ENCODE measurements around the gene FOXD2. TPM values are rescaled to one million over a fixed set of nuclear protein-coding genes. Genes with fewer than 3 reads are reported as not detected.

FOXD2 gene
- total and polyA plus RNA-seq, 5 donors from 2014 or later: 0.10 to 0.74 (median 0.22) TPM

DNA sequence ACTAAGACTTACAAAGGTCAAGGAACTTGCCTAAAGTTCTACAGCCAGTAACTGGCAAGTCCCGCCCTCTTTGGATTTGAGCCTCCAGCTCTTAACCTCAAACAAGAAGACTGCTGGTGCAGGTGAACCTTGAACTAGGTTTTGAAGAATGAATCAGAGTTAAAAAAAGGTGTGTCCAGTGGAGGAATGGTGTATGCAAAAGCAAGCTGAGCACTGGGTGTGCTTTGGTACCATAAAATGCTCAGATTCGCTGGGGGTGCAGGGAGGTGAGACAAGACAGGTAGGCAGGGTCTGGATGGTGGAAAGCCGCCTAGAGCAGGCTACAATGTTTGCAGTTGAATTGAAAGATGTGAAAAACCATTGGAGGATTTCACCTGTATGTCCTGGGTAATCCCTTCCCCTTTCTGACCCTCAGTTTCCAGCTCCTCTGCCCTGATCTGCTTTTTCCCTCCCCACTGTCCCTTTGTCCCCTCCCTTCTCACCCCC lies 39.8 kb downstream of the FOXD2 start:
- H3K4me3 ChIP-seq (ENCODE audit: low read depth, low read length): no peak overlapping the region
- H3K4me1 Mint-ChIP-seq: no peaks in the 10 kb centered on the region

GRCh38 chr1:47478090-47478489 lies 40.2 kb downstream of the FOXD2 start:
- H3K27ac Mint-ChIP-seq: no peak overlapping the region
- no peak overlapping the region for H3K4me3 Mint-ChIP-seq
- Histone ChIP-seq H3K4me1 (ENCODE audit: control insufficient read depth, insufficient read depth, low read length, poor library complexity, severe bottlenecking) (no peaks in the 10 kb centered on the region), H3K27ac (ENCODE audit: insufficient read depth, low read length, poor library complexity, severe bottlenecking) (no peak overlapping the region), H3K4me3 (ENCODE audit: low read depth, low read length) (no peak overlapping the region), H3K9me3 (ENCODE audit: control insufficient read depth in 2 of 2, low read length in 2 of 2) (no peaks in the 10 kb centered on the region), H3K36me3 (ENCODE audit: control insufficient read depth, insufficient read depth, low read length) (no peaks in the 10 kb centered on the region), H3K27me3 (ENCODE audit: control insufficient read depth, insufficient read depth, low read length) (no peaks in the 10 kb centered on the region)
- no peaks in the 10 kb centered on the region for H3K4me1 Mint-ChIP-seq
- H3K9me3 Mint-ChIP-seq: peaks cover 0 to 2% (median 0%) of the 10 kb centered on the region in 7 donors
- no peak for DNase-seq
- ATAC-seq (ENCODE audit: low read depth in 2 of 2): no peak
- peaks cover 16% of the 10 kb centered on the region for H3K27me3 Mint-ChIP-seq
- no peaks in the 10 kb centered on the region for H3K36me3 Mint-ChIP-seq

More for the DNA sequence above, 39.8 kb downstream of the FOXD2 start:
- no peaks in the 10 kb centered on the region for H3K4me1 ChIP-seq (ENCODE audit: control insufficient read depth, insufficient read depth, low read length, poor library complexity, severe bottlenecking)
- Mint-ChIP-seq H3K4me3 (no peak overlapping the region), H3K27ac (no peak overlapping the region), H3K36me3 (no peaks in the 10 kb centered on the region), H3K27me3 (peaks cover 16% of the 10 kb centered on the region), H3K9me3 (peaks cover 0 to 2% (median 0%) of the 10 kb centered on the region in 7 donors)
- no peaks in the 10 kb centered on the region for H3K9me3 ChIP-seq (ENCODE audit: control insufficient read depth in 2 of 2, low read length in 2 of 2)
- H3K27ac ChIP-seq (ENCODE audit: insufficient read depth, low read length, poor library complexity, severe bottlenecking): no peak overlapping the region
- no peak for DNase-seq
- no peak for ATAC-seq (ENCODE audit: low read depth in 2 of 2)
- no peaks in the 10 kb centered on the region for H3K36me3 ChIP-seq (ENCODE audit: control insufficient read depth, insufficient read depth, low read length)
- H3K27me3 ChIP-seq (ENCODE audit: control insufficient read depth, insufficient read depth, low read length): no peaks in the 10 kb centered on the region

- Histone ChIP-seq H3K27ac (ENCODE audit: insufficient read depth, low read length, poor library complexity, severe bottlenecking) (no peak overlapping the region), H3K4me1 (ENCODE audit: control insufficient read depth, insufficient read depth, low read length, poor library complexity, severe bottlenecking) (no peaks in the 10 kb centered on the region), H3K27me3 (ENCODE audit: control insufficient read depth, insufficient read depth, low read length) (no peaks in the 10 kb centered on the region), H3K36me3 (ENCODE audit: control insufficient read depth, insufficient read depth, low read length) (no peaks in the 10 kb centered on the region), H3K9me3 (ENCODE audit: control insufficient read depth in 2 of 2, low read length in 2 of 2) (no peaks in the 10 kb centered on the region), H3K4me3 (ENCODE audit: low read depth, low read length) (no peak overlapping the region)
- DNase-seq (no peak), ATAC-seq (ENCODE audit: low read depth in 2 of 2) (no peak)
- Mint-ChIP-seq H3K27ac (no peak overlapping the region), H3K27me3 (peaks cover 10% of the 10 kb centered on the region), H3K4me1 (no peaks in the 10 kb centered on the region), H3K9me3 (peaks cover 0 to 4% (median 0%) of the 10 kb centered on the region in 7 donors), H3K36me3 (no peaks in the 10 kb centered on the region), H3K4me3 (no peak overlapping the region)
Measured at GRCh38 chr1:47479664-47480063, 41.8 kb downstream of the FOXD2 start.

- Histone ChIP-seq H3K27ac (ENCODE audit: insufficient read depth, low read length, poor library complexity, severe bottlenecking) (no peak overlapping the region), H3K4me1 (ENCODE audit: control insufficient read depth, insufficient read depth, low read length, poor library complexity, severe bottlenecking) (no peaks in the 10 kb centered on the region), H3K4me3 (ENCODE audit: low read depth, low read length) (no peak overlapping the region), H3K36me3 (ENCODE audit: control insufficient read depth, insufficient read depth, low read length) (no peaks in the 10 kb centered on the region), H3K27me3 (ENCODE audit: control insufficient read depth, insufficient read depth, low read length) (no peaks in the 10 kb centered on the region), H3K9me3 (ENCODE audit: control insufficient read depth in 2 of 2, low read length in 2 of 2) (no peaks in the 10 kb centered on the region)
- Mint-ChIP-seq H3K27ac (no peak overlapping the region), H3K4me1 (no peaks in the 10 kb centered on the region), H3K36me3 (no peaks in the 10 kb centered on the region), H3K9me3 (peaks cover 0 to 4% (median 0%) of the 10 kb centered on the region in 7 donors), H3K27me3 (peaks cover 14% of the 10 kb centered on the region), H3K4me3 (no peak overlapping the region)
- ATAC-seq (ENCODE audit: low read depth in 2 of 2) (no peak), DNase-seq (no peak)
Measured at GRCh38 chr1:47481936-47482335, 44.1 kb downstream of the FOXD2 start.

DNA sequence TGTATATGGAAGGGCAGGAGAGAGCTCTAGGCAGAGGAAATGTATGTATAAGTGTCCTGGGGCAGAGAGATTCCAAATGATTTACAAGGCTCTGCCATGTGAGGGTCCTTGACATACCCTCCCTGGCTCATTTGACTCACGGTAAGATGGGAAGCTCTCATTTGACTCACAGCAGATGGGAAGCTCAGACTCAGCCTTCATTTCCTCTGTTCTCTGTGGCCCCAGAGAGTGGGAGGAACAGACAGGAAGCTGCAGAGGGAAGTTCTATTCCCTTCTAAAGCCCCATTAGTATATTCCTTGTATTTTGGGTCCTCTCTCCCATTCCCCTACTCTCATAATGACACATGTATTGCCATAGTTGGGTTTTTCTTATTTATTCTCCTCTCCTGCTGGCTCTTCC lies 44.9 kb downstream of the FOXD2 start:
- Mint-ChIP-seq H3K9me3 (peaks cover 0 to 4% (median 0%) of the 10 kb centered on the region in 7 donors), H3K36me3 (no peaks in the 10 kb centered on the region), H3K4me3 (no peak overlapping the region), H3K27ac (no peak overlapping the region), H3K4me1 (no peaks in the 10 kb centered on the region), H3K27me3 (peaks cover 10% of the 10 kb centered on the region)
- no peak for DNase-seq
- Histone ChIP-seq H3K27me3 (ENCODE audit: control insufficient read depth, insufficient read depth, low read length) (no peaks in the 10 kb centered on the region), H3K9me3 (ENCODE audit: control insufficient read depth in 2 of 2, low read length in 2 of 2) (no peaks in the 10 kb centered on the region), H3K27ac (ENCODE audit: insufficient read depth, low read length, poor library complexity, severe bottlenecking) (no peak overlapping the region), H3K4me1 (ENCODE audit: control insufficient read depth, insufficient read depth, low read length, poor library complexity, severe bottlenecking) (no peaks in the 10 kb centered on the region), H3K4me3 (ENCODE audit: low read depth, low read length) (no peak overlapping the region), H3K36me3 (ENCODE audit: control insufficient read depth, insufficient read depth, low read length) (no peaks in the 10 kb centered on the region)
- no peak for ATAC-seq (ENCODE audit: low read depth in 2 of 2)

DNA sequence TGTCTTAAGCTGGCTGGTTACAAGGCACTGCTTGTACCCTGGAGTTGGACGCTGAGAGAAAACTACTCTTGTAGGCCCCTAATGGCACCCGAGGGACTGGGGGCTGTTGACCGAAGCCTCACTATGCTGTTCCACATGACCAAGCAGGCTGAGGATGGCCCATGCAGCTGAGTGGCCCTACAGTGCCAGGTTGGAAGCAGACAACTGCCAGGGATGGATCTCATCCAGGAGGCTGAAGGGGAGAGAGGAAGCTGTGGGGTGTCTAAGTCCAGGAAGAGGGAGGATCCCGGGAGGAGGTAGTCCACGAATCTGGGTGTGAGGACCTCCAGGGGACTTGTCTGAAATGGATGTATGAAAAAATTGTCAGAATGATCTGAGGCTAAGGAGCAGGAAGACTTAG lies 45.8 kb downstream of the FOXD2 start:
- Histone ChIP-seq H3K27me3 (ENCODE audit: control insufficient read depth, insufficient read depth, low read length) (no peaks in the 10 kb centered on the region), H3K9me3 (ENCODE audit: control insufficient read depth in 2 of 2, low read length in 2 of 2) (no peaks in the 10 kb centered on the region), H3K4me3 (ENCODE audit: low read depth, low read length) (no peak overlapping the region), H3K36me3 (ENCODE audit: control insufficient read depth, insufficient read depth, low read length) (no peaks in the 10 kb centered on the region), H3K27ac (ENCODE audit: insufficient read depth, low read length, poor library complexity, severe bottlenecking) (no peak overlapping the region), H3K4me1 (ENCODE audit: control insufficient read depth, insufficient read depth, low read length, poor library complexity, severe bottlenecking) (no peaks in the 10 kb centered on the region)
- no peak for DNase-seq
- H3K4me3 Mint-ChIP-seq: no peak overlapping the region
- H3K27ac Mint-ChIP-seq: no peak overlapping the region
- H3K4me1 Mint-ChIP-seq: no peaks in the 10 kb centered on the region
- H3K27me3 Mint-ChIP-seq: peaks cover 10% of the 10 kb centered on the region
- H3K9me3 Mint-ChIP-seq: peaks cover 0 to 2% (median 0%) of the 10 kb centered on the region in 7 donors
- H3K36me3 Mint-ChIP-seq: no peaks in the 10 kb centered on the region
- no peak for ATAC-seq (ENCODE audit: low read depth in 2 of 2)

DNA sequence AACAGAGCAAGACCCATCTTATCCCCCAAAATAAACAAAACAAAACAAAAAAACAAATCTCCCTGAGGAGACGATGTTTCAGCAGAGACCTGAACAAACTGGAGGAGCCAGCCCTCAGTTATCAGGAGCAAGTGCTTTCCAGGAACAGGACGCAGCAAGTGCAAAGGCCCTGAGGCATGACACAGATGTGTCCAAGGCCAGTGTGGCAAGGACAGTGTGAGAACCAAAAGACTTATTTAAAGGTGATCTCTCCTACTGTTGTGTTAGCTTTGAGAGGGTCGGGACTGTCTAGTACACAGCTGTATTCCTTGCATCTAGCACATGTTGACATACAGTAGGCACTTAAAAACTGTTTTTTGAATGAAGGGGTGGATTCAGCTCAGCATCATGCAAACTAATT lies 48.0 kb downstream of the FOXD2 start:
- Histone ChIP-seq H3K27ac (ENCODE audit: insufficient read depth, low read length, poor library complexity, severe bottlenecking) (no peak overlapping the region), H3K4me1 (ENCODE audit: control insufficient read depth, insufficient read depth, low read length, poor library complexity, severe bottlenecking) (no peaks in the 10 kb centered on the region), H3K4me3 (ENCODE audit: low read depth, low read length) (no peak overlapping the region), H3K27me3 (ENCODE audit: control insufficient read depth, insufficient read depth, low read length) (peaks cover under 1% of the 10 kb centered on the region), H3K9me3 (ENCODE audit: control insufficient read depth in 2 of 2, low read length in 2 of 2) (no peaks in the 10 kb centered on the region), H3K36me3 (ENCODE audit: control insufficient read depth, insufficient read depth, low read length) (no peaks in the 10 kb centered on the region)
- Mint-ChIP-seq H3K36me3 (no peaks in the 10 kb centered on the region), H3K27ac (no peak overlapping the region), H3K27me3 (peaks cover 17% of the 10 kb centered on the region), H3K4me1 (no peaks in the 10 kb centered on the region), H3K4me3 (no peak overlapping the region), H3K9me3 (peaks cover 0 to 2% (median 0%) of the 10 kb centered on the region in 7 donors)
- DNase-seq: no peak
- ATAC-seq (ENCODE audit: low read depth in 2 of 2): no peak

DNA sequence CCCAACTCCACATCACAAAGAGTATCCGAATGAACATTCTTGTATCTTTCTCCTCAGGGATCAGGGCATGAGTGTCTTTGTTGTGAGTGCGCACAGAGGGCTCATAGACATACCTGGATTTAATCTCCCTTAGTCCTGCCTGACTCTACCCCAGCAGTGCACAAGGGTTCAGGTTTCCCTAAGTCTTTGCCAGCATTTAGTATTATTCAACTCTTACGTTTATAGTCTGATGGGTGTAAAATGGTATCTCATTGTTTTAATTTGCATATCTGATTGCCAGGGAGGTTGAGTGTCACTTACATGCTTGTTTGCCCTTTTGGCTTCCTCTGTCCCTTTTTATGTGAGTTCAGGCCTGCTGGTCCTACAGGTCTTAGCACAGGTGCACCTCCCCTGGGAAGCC lies 49.5 kb downstream of the FOXD2 start:
- H3K27ac Mint-ChIP-seq: no peak overlapping the region
- H3K27me3 Mint-ChIP-seq: peaks cover 21% of the 10 kb centered on the region
- H3K4me1 ChIP-seq (ENCODE audit: control insufficient read depth, insufficient read depth, low read length, poor library complexity, severe bottlenecking): no peaks in the 10 kb centered on the region
- H3K9me3 Mint-ChIP-seq: peaks cover 0 to 2% (median 0%) of the 10 kb centered on the region in 7 donors
- H3K27ac ChIP-seq (ENCODE audit: insufficient read depth, low read length, poor library complexity, severe bottlenecking): no peak overlapping the region
- no peak for DNase-seq
- H3K4me1 Mint-ChIP-seq: no peaks in the 10 kb centered on the region
- H3K4me3 Mint-ChIP-seq: no peak overlapping the region
- no peak for ATAC-seq (ENCODE audit: low read depth in 2 of 2)
- no peak overlapping the region for H3K4me3 ChIP-seq (ENCODE audit: low read depth, low read length)
- no peaks in the 10 kb centered on the region for H3K36me3 Mint-ChIP-seq
- no peaks in the 10 kb centered on the region for H3K36me3 ChIP-seq (ENCODE audit: control insufficient read depth, insufficient read depth, low read length)
- no peaks in the 10 kb centered on the region for H3K9me3 ChIP-seq (ENCODE audit: control insufficient read depth in 2 of 2, low read length in 2 of 2)
- H3K27me3 ChIP-seq (ENCODE audit: control insufficient read depth, insufficient read depth, low read length): peaks cover 2% of the 10 kb centered on the region
